Right lobe of liver (tissue), 4 donors: ENCODE data around the gene ACOX2.

Experiments used
- POLR2A ChIP-seq: fragments of 450-650 bp; IDR thresholded peaks from one replicate; pipeline ENCODE4 v1.6.1; 2017; ENCODE audit warnings: antibody characterized with exemption, mild to moderate bottlenecking
- TF ChIP-seq, protein P1 (sequence below), 4 donors: fragments of 200-600 bp in 3 of 4; fragments of 450-650 bp in 1 of 4; IDR thresholded peaks; one replicate each; pipeline versions ENCODE4 v1.5.1 to v1.8.0; 2016 to 2022; ENCODE audit warnings: antibody characterized with exemption in 4 of 4, mild to moderate bottlenecking in 2 of 4
- donor health status: DM: no; HTN: no; CAD: no.
- donor health status: DM: no; HTN: no; CAD: no.
- donor health status: DM: no; HTN: yes; CAD: no.

GRCh38 chr3:58532794-58533220, 4.2 kb downstream of the ACOX2 start:
- TF ChIP-seq, protein P1, sequence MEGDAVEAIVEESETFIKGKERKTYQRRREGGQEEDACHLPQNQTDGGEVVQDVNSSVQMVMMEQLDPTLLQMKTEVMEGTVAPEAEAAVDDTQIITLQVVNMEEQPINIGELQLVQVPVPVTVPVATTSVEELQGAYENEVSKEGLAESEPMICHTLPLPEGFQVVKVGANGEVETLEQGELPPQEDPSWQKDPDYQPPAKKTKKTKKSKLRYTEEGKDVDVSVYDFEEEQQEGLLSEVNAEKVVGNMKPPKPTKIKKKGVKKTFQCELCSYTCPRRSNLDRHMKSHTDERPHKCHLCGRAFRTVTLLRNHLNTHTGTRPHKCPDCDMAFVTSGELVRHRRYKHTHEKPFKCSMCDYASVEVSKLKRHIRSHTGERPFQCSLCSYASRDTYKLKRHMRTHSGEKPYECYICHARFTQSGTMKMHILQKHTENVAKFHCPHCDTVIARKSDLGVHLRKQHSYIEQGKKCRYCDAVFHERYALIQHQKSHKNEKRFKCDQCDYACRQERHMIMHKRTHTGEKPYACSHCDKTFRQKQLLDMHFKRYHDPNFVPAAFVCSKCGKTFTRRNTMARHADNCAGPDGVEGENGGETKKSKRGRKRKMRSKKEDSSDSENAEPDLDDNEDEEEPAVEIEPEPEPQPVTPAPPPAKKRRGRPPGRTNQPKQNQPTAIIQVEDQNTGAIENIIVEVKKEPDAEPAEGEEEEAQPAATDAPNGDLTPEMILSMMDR (IDR thresholded peaks at IDR 0.05) = peak; percentile 94 to 97 (median 96)
- TF ChIP-seq POLR2A = no peak
